GM23248 (cell line): ENCODE measurements around the gene APOL3. TPM values are rescaled to one million over a fixed set of nuclear protein-coding genes. Genes with fewer than 3 reads are reported as not detected.
"Not testable (repeated sequence)": the region's sequence is repeated elsewhere in the genome, so short reads cannot be mapped to it uniquely, and the experiment has no call there.

Experiments used
- DNase-seq: peaks from one replicate; pipeline ENCODE4 v3.0.0-alpha.2; 2015
- H2AFZ ChIP-seq: fragments of 200-600 bp; sonication (generic); 2 replicates; pipeline ENCODE4 v1.6.1; 2016; ENCODE audit warnings: antibody characterized with exemption
- H3F3A ChIP-seq: fragments of 200-600 bp; sonication (generic); 2 replicates; pipeline ENCODE4 v1.6.1; 2016; ENCODE audit warnings: mild to moderate bottlenecking, antibody characterized with exemption, mixed run types; ENCODE audit not compliant: insufficient read depth
- H3K27ac ChIP-seq: fragments of 200-600 bp; sonication (generic); 2 replicates; pipeline ENCODE4 v1.5.1; 2016; ENCODE audit warnings: mild to moderate bottlenecking
- H3K27me3 ChIP-seq: fragments of 200-600 bp; sonication (generic); replicated peaks from 2 replicates; pipeline ENCODE4 v1.6.1; 2016; ENCODE audit warnings: mild to moderate bottlenecking; ENCODE audit not compliant: insufficient read depth
- H3K36me3 ChIP-seq: fragments of 200-600 bp; sonication (generic); 2 replicates; pipeline ENCODE4 v1.6.1; 2016; ENCODE audit warnings: low read depth, mild to moderate bottlenecking
- H3K4me1 ChIP-seq: fragments of 200-600 bp; sonication (generic); 2 replicates; pipeline ENCODE4 v1.6.1; 2016; ENCODE audit warnings: mild to moderate bottlenecking; ENCODE audit not compliant: insufficient read depth
- H3K4me2 ChIP-seq: fragments of 200-600 bp; sonication (generic); one replicate; pipeline ENCODE4 v1.6.1; 2016; ENCODE audit warnings: mild to moderate bottlenecking; ENCODE audit not compliant: unreplicated experiment
- H3K4me3 ChIP-seq: fragments of 200-600 bp; sonication (generic); 2 replicates; pipeline ENCODE4 v1.5.1; 2016; ENCODE audit warnings: mild to moderate bottlenecking
- H3K79me2 ChIP-seq: fragments of 200-600 bp; sonication (generic); 2 replicates; pipeline ENCODE4 v1.6.1; 2016; ENCODE audit warnings: mild to moderate bottlenecking; ENCODE audit not compliant: insufficient read depth
- H3K9ac ChIP-seq: fragments of 200-600 bp; sonication (generic); 2 replicates; pipeline ENCODE4 v1.6.1; 2016; ENCODE audit warnings: mild to moderate bottlenecking
- H3K9me2 ChIP-seq: fragments of 200-600 bp; sonication (generic); 2 replicates; pipeline ENCODE4 v1.6.1; 2016; ENCODE audit warnings: mixed run types, mild to moderate bottlenecking, moderate library complexity; ENCODE audit not compliant: insufficient read depth
- H3K9me3 ChIP-seq: fragments of 200-600 bp; sonication (generic); one replicate; pipeline ENCODE4 v1.6.1; 2017; ENCODE audit warnings: low read depth
- H4K20me1 ChIP-seq: fragments of 200-600 bp; sonication (generic); 2 replicates; pipeline ENCODE4 v1.6.0; 2016; ENCODE audit not compliant: insufficient read depth
- EZH2 ChIP-seq: fragments of 200-600 bp; sonication (generic); IDR thresholded peaks from 2 replicates; pipeline ENCODE4 v1.6.1; 2018; ENCODE audit warnings: antibody characterized with exemption, mild to moderate bottlenecking; ENCODE audit not compliant: insufficient read depth, poor library complexity, severe bottlenecking
- EZH2phosphoT487 ChIP-seq: fragments of 200-600 bp; sonication (generic); IDR thresholded peaks from 2 replicates; pipeline ENCODE4 v1.6.1; 2018; ENCODE audit warnings: antibody characterized with exemption, moderate library complexity, mild to moderate bottlenecking, low read depth; ENCODE audit not compliant: insufficient read depth
- WGBS, 2 experiments: methylation state at CpG; one replicate each; pipeline ENCODE4 v1.1.6; 2015 to 2017; ENCODE audit warnings: low lambda C conversion rate in 2 of 2, low coverage in 1 of 2; ENCODE audit errors: missing lambda C conversion rate in 2 of 2; 5-methylcytosine and 5-hydroxymethylcytosine counted together
- in situ Hi-C: fragments of 300-500 bp; cut with MboI; formaldehyde crosslinking; loops from 2 replicates; pipeline ENCODE4 v1.15.0; 2020
- polyA plus RNA-seq: library from polyadenylated mRNA; unstranded; fragments of >200 nt; fragmentation: Nextera tagmentation; extraction: Ambion mirVana; gene quantifications from 2 replicates; pipeline ENCODE4 v1.2.1, GENCODE V29; 2016
- total RNA-seq: library from RNA; depleted of rRNA; stranded (reverse); fragments of >200 nt; shearing (Covaris generic); gene quantifications from 2 replicates; pipeline ENCODE4 v1.2.3, GENCODE V29; 2014

Gene APOL3
- total and polyA plus RNA-seq, 2 experiments from 2014 or later: 4.0 to 5.5 TPM

DNA sequence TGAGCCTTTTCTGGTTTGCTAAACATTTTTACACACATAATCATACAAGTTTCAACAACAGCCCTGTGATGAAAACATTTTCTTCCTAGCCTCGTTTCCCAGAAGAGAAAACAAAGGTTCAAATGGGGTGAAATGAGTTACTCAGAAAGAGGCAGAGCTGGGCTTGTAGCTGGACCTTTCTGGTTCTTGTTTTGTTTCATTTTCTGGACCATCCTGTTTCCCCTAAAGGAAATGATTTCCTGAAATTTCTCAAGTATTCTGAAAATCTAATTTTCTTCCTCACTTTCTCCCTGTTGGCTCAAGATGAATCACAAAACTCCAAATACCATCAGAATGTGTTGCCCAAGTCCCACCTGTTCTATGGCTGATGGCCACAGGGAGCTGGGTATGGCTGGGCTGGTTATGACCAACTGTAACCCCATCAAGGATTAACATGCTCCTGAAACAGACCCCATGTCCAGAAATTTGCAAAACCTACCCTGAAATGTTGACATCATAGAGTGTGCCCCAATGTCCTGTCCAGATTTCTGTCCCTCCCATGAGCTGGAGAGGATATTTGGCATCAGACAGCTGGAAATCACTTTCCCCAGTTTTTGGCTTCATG is 47.7 kb upstream of the APOL3 start:
- H3K4me3 ChIP-seq: no peak overlapping the region

DNA sequence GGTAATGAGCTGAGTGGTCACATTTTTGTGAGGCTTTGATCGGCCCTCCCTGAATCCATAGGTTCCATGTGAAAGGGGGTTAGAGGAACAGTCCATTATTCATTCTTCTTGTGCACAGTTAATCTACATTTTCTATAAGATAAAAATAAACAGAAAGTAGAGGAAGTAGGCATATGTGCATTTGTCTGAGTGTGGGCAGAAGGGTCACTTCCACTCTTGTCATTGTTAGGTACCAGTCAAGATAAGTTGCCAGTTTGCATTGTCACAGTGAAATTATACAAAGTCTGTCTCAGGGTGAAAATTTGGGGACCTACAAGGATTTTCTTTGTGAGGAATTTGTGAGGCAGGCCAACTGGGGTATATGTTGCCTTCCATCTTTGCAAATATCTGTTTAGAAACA is 45.7 kb upstream of the APOL3 start:
- Histone ChIP-seq H3F3A (no peaks in the 10 kb centered on the region), H3K9me2 (no peaks in the 10 kb centered on the region), H2AFZ (no peak overlapping the region), H3K4me1 (0 out of 2 replicates have a peak, but pooled peaks cover 4% of the 10 kb centered on the region), H3K4me3 (no peak overlapping the region), H3K9ac (no peak overlapping the region), H3K79me2 (no peaks in the 10 kb centered on the region), H4K20me1 (no peaks in the 10 kb centered on the region), H3K27ac (no peak overlapping the region), H3K27me3 (peaks cover 7% of the 10 kb centered on the region; the same call in 1 of the 2 replicates), H3K9me3 (no peaks in the 10 kb centered on the region), H3K4me2 (no peak overlapping the region), H3K36me3 (no peaks in the 10 kb centered on the region)
- WGBS, 2 experiments: 89 to 97% methylated on average over 1 of the region's 1 CpG
- no peak for TF ChIP-seq EZH2
- no peak for TF ChIP-seq EZH2phosphoT487
- DNase-seq: no peak
- in situ Hi-C loops: no loop called here

More for the DNA sequence above, 47.7 kb upstream of the APOL3 start:
- Histone ChIP-seq H3K9me3 (no peaks in the 10 kb centered on the region), H3K9me2 (no peaks in the 10 kb centered on the region), H3K79me2 (no peaks in the 10 kb centered on the region), H3K4me2 (no peak overlapping the region), H3K9ac (no peak overlapping the region), H3K36me3 (no peaks in the 10 kb centered on the region), H3K27ac (no peak overlapping the region), H3K4me1 (no peaks in the 10 kb centered on the region), H3F3A (no peaks in the 10 kb centered on the region), H3K27me3 (peaks cover 22% of the 10 kb centered on the region), H2AFZ (no peak overlapping the region), H4K20me1 (no peaks in the 10 kb centered on the region)
- TF ChIP-seq EZH2phosphoT487 (no peak), EZH2 (no peak)
- 4% methylated on average over 1 of the region's 1 CpG for WGBS, 2 experiments
- DNase-seq: no peak
- in situ Hi-C loops: no loop called here

DNA sequence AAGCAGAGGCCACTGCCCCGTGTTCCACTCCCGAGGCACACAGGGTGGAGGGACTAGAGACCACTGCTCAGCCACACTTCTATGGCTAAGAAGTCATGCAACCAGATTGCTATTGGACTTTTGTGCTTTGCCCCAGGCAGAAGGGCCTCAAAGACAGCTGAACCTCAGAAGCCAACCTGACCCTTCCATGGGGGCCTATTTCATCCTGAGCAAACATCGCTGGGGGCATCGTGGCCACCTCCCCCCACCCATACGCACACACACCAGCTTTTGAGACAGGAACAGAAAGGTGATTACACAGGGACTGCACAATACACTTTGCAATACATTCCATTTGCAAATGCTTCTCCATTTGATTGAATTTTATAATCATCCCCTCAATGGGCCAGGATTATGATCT is 45.0 kb upstream of the APOL3 start:
- H3K4me3 ChIP-seq, H3K4me2 ChIP-seq, H3K27ac ChIP-seq, H4K20me1 ChIP-seq, H3F3A ChIP-seq, H3K36me3 ChIP-seq, in situ Hi-C loops, H3K4me1 ChIP-seq, H3K27me3 ChIP-seq, DNase-seq, H3K9me3 ChIP-seq, H3K79me2 ChIP-seq, H3K9ac ChIP-seq, H3K9me2 ChIP-seq, H2AFZ ChIP-seq: not testable (repeated sequence)
- WGBS, 2 experiments: 80 to 91% methylated on average over 5 of the region's 5 CpGs

- WGBS, 2 experiments: 45 to 55% methylated on average over 6 of the region's 6 CpGs
- TF ChIP-seq EZH2 (no peak), EZH2phosphoT487 (no peak)
- H3K79me2 ChIP-seq: no peaks in the 10 kb centered on the region
- H4K20me1 ChIP-seq: no peaks in the 10 kb centered on the region
- H3K4me1 ChIP-seq: 0 out of 2 replicates have a peak, but pooled peaks cover 4% of the 10 kb centered on the region
- no peak overlapping the region for H2AFZ ChIP-seq
- in situ Hi-C loops: no loop called here
- no peak for DNase-seq
- H3K9ac ChIP-seq: no peak overlapping the region
- no peak overlapping the region for H3K4me3 ChIP-seq
- H3K27me3 ChIP-seq: no peaks in the 10 kb centered on the region
- H3K4me2 ChIP-seq: no peak overlapping the region
- no peaks in the 10 kb centered on the region for H3K9me3 ChIP-seq
- no peaks in the 10 kb centered on the region for H3K9me2 ChIP-seq
- H3K36me3 ChIP-seq: no peaks in the 10 kb centered on the region
- H3K27ac ChIP-seq: no peak overlapping the region
- H3F3A ChIP-seq: no peaks in the 10 kb centered on the region
Observed at GRCh38 chr22:36204632-36205015, 44.1 kb upstream of the APOL3 start.
